ENCODE results near the gene DCP2.

DNA sequence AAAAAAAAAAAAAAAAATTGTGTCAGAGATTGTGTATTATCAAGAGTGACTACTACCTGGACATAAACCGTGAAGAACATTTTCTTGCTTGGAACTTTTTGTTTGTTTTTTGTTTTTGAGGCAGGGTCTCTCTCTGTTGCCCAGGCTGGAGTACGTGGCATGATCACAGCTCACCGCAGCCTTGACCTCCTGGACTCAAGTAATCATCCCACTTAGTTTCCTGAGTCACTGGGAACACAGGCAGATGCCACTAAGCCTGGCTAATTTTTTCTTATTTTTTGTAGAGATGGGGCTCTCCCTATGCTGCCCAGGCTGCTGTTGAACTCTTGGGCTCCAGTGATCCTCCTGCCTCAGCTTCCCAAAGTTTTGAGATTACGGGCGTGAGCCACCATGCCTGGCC is 25.8 kb downstream of the DCP2 start:
- TF ChIP-seq CTCF (IDR thresholded peaks at IDR 0.05; ENCODE audit: insufficient read depth, low read length, poor library complexity, severe bottlenecking) (no peak), EZH2phosphoT487 (conservative IDR thresholded peaks at IDR 0.05; ENCODE audit: low read length) (no peak)

Measured in SU-DHL-6 (cell line).